Keratinocyte (primary cell): ENCODE measurements around the gene FBXO10. TPM values are rescaled to one million over a fixed set of nuclear protein-coding genes. Genes with fewer than 3 reads are reported as not detected.

ENCODE experiments used
- DNase-seq: peaks from one replicate; pipeline ENCODE4 v3.0.0-alpha.2; 2011; ENCODE audit warnings: low read depth, missing footprints, low spot score
- FAIRE-seq: peaks from 2 replicates; lab custom pipeline; 2011; peaks lifted over from hg19 to GRCh38; lab: Jason Lieb, UNC
- H2AFZ ChIP-seq: 2 replicates; pipeline ENCODE4 v1.6.0; 2012; ENCODE audit warnings: low read length, control low read depth, inconsistent platforms; ENCODE audit not compliant: control insufficient read depth
- H3K27ac ChIP-seq: 2 replicates; pipeline ENCODE4 v1.5.1; 2011; ENCODE audit warnings: low read length; ENCODE audit not compliant: control insufficient read depth, insufficient read depth
- H3K27me3 ChIP-seq: 3 replicates; pipeline ENCODE4 v1.6.0; 2011; ENCODE audit warnings: low read length; ENCODE audit not compliant: control insufficient read depth, insufficient read depth; ENCODE audit errors: extremely low read depth
- H3K36me3 ChIP-seq, 2 experiments: 2 replicates in 1 of 2; 3 replicates in 1 of 2; pipeline ENCODE4 v1.5.1; 2011; ENCODE audit warnings: low read length in 2 of 2, mild to moderate bottlenecking in 1 of 2; ENCODE audit not compliant: control insufficient read depth in 2 of 2, insufficient read depth in 2 of 2; ENCODE audit errors: extremely low read depth in 1 of 2
- H3K4me1 ChIP-seq: 3 replicates; pipeline ENCODE4 v1.5.1; 2011; ENCODE audit warnings: low read length; ENCODE audit not compliant: control insufficient read depth, insufficient read depth; ENCODE audit errors: extremely low read depth
- H3K4me2 ChIP-seq: 3 replicates; pipeline ENCODE4 v1.6.0; 2011; ENCODE audit warnings: low read depth, low read length; ENCODE audit not compliant: control insufficient read depth, insufficient read depth; ENCODE audit errors: extremely low read depth
- H3K4me3 ChIP-seq, 3 experiments: fragments of 200-600 bp in 1 of 3; sonication (generic) in 1 of 3; 2 replicates in 2 of 3; 3 replicates in 1 of 3; pipeline ENCODE4 v1.5.1; 2011 to 2016; ENCODE audit warnings: low read length in 3 of 3, mild to moderate bottlenecking in 3 of 3, control low read depth in 2 of 3, inconsistent platforms in 1 of 3, low read depth in 1 of 3, mixed read lengths in 1 of 3, mixed run types in 1 of 3, moderate library complexity in 1 of 3; ENCODE audit not compliant: control insufficient read depth in 2 of 3, insufficient read depth in 2 of 3; ENCODE audit errors: extremely low read depth in 1 of 3
- H3K79me2 ChIP-seq: 2 replicates; pipeline ENCODE4 v1.6.0; 2012; ENCODE audit warnings: low read length; ENCODE audit not compliant: control insufficient read depth, insufficient read depth
- H3K9ac ChIP-seq: 3 replicates; pipeline ENCODE4 v1.6.0; 2011; ENCODE audit warnings: low read length; ENCODE audit not compliant: control insufficient read depth, insufficient read depth; ENCODE audit errors: extremely low read depth
- H3K9me1 ChIP-seq: 3 replicates; pipeline ENCODE4 v1.6.0; 2011; ENCODE audit warnings: low read length; ENCODE audit not compliant: control insufficient read depth, insufficient read depth; ENCODE audit errors: extremely low read depth
- H3K9me3 ChIP-seq: 2 replicates; pipeline ENCODE4 v1.5.1; 2012; ENCODE audit warnings: low read depth, low read length; ENCODE audit not compliant: control insufficient read depth
- H4K20me1 ChIP-seq: 3 replicates; pipeline ENCODE4 v1.6.0; 2011; ENCODE audit warnings: low read length; ENCODE audit not compliant: control insufficient read depth, insufficient read depth; ENCODE audit errors: extremely low read depth
- CTCF ChIP-seq, 3 experiments: IDR thresholded peaks in 1 of 3; conservative IDR thresholded peaks in 1 of 3; optimal IDR thresholded peaks in 1 of 3; 2 replicates in 2 of 3; 3 replicates in 1 of 3; pipeline versions ENCODE3 to v1.5.1; 2011; ENCODE audit warnings: low read length in 3 of 3, mild to moderate bottlenecking in 3 of 3, moderate library complexity in 2 of 3, control low read depth in 1 of 3, inconsistent platforms in 1 of 3; ENCODE audit not compliant: insufficient read depth in 2 of 3; ENCODE audit errors: extremely low read depth in 1 of 3
- EZH2 ChIP-seq: IDR thresholded peaks from one replicate; pipeline ENCODE4 v1.6.1; 2012; ENCODE audit warnings: inconsistent platforms, mild to moderate bottlenecking, low read length, moderate library complexity
- dilution Hi-C: fragments of 300-500 bp; cut with MboI; formaldehyde crosslinking; loops from one replicate; pipeline ENCODE4 v1.7.0; 2020; ENCODE audit warnings: low sequenced_read_pairs; ENCODE audit not compliant: extremely low pct_ligation_motif_present
- polyA plus RNA-seq, 5 experiments: library from polyadenylated mRNA; depleted of rRNA in 3 of 5; stranded (reverse) in 3 of 5; stranded (forward) in 1 of 5; unstranded in 1 of 5; fragments of >200 nt; gene quantifications; 1 replicate in 1 of 5; 2 replicates in 3 of 5; 3 replicates in 1 of 5; pipeline versions ENCODE4 v1.2.1 to v1.2.3, GENCODE V29; 2011 to 2012; ENCODE audit warnings: missing spikeins in 2 of 5, low read depth in 1 of 5, low replicate concordance in 1 of 5

The FBXO10 gene
- polyA plus RNA-seq, 1 donor (not counting 4 experiments of a cell fraction or from before 2014, with no cell fraction given), result 4.1 TPM

GRCh38 chr9:37496020-37496419 is 80.2 kb downstream of the FBXO10 start:
- peaks cover 3% of the 10 kb centered on the region for H3K79me2 ChIP-seq
- no peak for DNase-seq
- H3K27me3 ChIP-seq, result no peaks in the 10 kb centered on the region
- no peak overlapping the region for H3K9ac ChIP-seq
- H3K36me3 ChIP-seq, result peaks cover 32 to 57% of the 10 kb centered on the region in 2 experiments
- no peak overlapping the region for H3K4me3 ChIP-seq
- H3K27ac ChIP-seq, result no peak overlapping the region
- dilution Hi-C loops, result loop anchor here (25.0 kb wide), 1 partner anchor 91 kb away; the partner anchor contains the start of genes FBXO10 and TOMM5
- no peaks in the 10 kb centered on the region for H3K9me1 ChIP-seq
- no peak overlapping the region for H2AFZ ChIP-seq
- FAIRE-seq, result no peak
- H3K4me1 ChIP-seq, result no peaks in the 10 kb centered on the region
- TF ChIP-seq EZH2 (no peak), CTCF (optimal IDR thresholded peaks at IDR 0.05 in 1 of 3, IDR thresholded peaks at IDR 0.05 in 1 of 3, conservative IDR thresholded peaks at IDR 0.05 in 1 of 3; ENCODE audit: extremely low read depth in 1 of 3, insufficient read depth in 2 of 3, low read length in 3 of 3) (no peak)
- H4K20me1 ChIP-seq, result peaks cover 2% of the 10 kb centered on the region
- no peaks in the 10 kb centered on the region for H3K9me3 ChIP-seq
- H3K4me2 ChIP-seq, result no peak overlapping the region

- no peak for TF ChIP-seq CTCF (optimal IDR thresholded peaks at IDR 0.05 in 1 of 3, IDR thresholded peaks at IDR 0.05 in 1 of 3, conservative IDR thresholded peaks at IDR 0.05 in 1 of 3; ENCODE audit: extremely low read depth in 1 of 3, insufficient read depth in 2 of 3, low read length in 3 of 3)
- no peak for TF ChIP-seq EZH2
- H3K27me3 ChIP-seq, result no peaks in the 10 kb centered on the region
- peaks cover 3% of the 10 kb centered on the region for H3K79me2 ChIP-seq
- H3K4me3 ChIP-seq, result no peak overlapping the region
- no peak overlapping the region for H2AFZ ChIP-seq
- H3K9me3 ChIP-seq, result no peaks in the 10 kb centered on the region
- H3K9me1 ChIP-seq, result no peaks in the 10 kb centered on the region
- DNase-seq (no peak), FAIRE-seq (no peak)
- no peak overlapping the region for H3K27ac ChIP-seq
- no peak overlapping the region for H3K9ac ChIP-seq
- H4K20me1 ChIP-seq, result peaks cover 2% of the 10 kb centered on the region
- H3K36me3 ChIP-seq, result peaks cover 28 to 53% of the 10 kb centered on the region in 2 experiments
- dilution Hi-C loops, result loop anchor here (25.0 kb wide), 1 partner anchor 92 kb away; the partner anchor contains the start of genes FBXO10 and TOMM5
- H3K4me1 ChIP-seq, result no peaks in the 10 kb centered on the region
- no peak overlapping the region for H3K4me2 ChIP-seq
These were observed 80.6 kb downstream of the FBXO10 start for GRCh38 chr9:37495571-37495970.
